GM23338 (cell line): ENCODE data around the gene SEPTIN7.

Experiments
- CREB1 ChIP-seq: fragments of 250-450 bp; sonication (Bioruptor Pico); IDR thresholded peaks from 2 replicates; pipeline ENCODE4 v1.5.0; 2020; ENCODE audit warnings: low read depth, mild to moderate bottlenecking, moderate library complexity
- CTCF ChIP-seq, 2 experiments: fragments of 200-600 bp in 1 of 2; sonication (generic) in 1 of 2; conservative IDR thresholded peaks; 2 replicates each; pipeline versions ENCODE4 v1.5.1 to v1.6.1; 2016 to 2017; ENCODE audit warnings: antibody characterized with exemption in 2 of 2, low read depth in 2 of 2, mild to moderate bottlenecking in 2 of 2, moderate library complexity in 1 of 2
- ETS1 ChIP-seq: IDR thresholded peaks from 2 replicates; pipeline ENCODE4 v1.6.1; 2016; ENCODE audit warnings: antibody characterized with exemption
- NANOG ChIP-seq: IDR thresholded peaks from 2 replicates; pipeline ENCODE4 v1.6.1; 2016; ENCODE audit warnings: antibody characterized with exemption, borderline replicate concordance
- POLR2AphosphoS5 ChIP-seq: IDR thresholded peaks from 2 replicates; pipeline ENCODE4 v1.6.1; 2016; ENCODE audit warnings: antibody characterized with exemption, low read depth
- REST ChIP-seq: IDR thresholded peaks from one replicate; pipeline ENCODE4 v1.6.1; 2018; ENCODE audit warnings: antibody characterized with exemption; ENCODE audit not compliant: unreplicated experiment

- TF ChIP-seq CTCF (conservative IDR thresholded peaks at IDR 0.05; ENCODE audit: low read depth in 2 of 2) (no peak), NANOG (no peak), REST (no peak), CREB1 (CRISPR knock-in tag) (no peak), POLR2AphosphoS5 (no peak), ETS1 (no peak)
Observed at GRCh38 chr7:35785250-35785649, 15.6 kb upstream of the SEPTIN7 start.
